SU-DHL-6 (cell line): Measurements from ENCODE around the gene GNAQ.

Experiments used
- EZH2phosphoT487 ChIP-seq: fragments of 200-600 bp; sonication (generic), shearing (Covaris generic); conservative IDR thresholded peaks from 2 replicates; pipeline ENCODE4 v1.6.1; 2018; ENCODE audit warnings: mild to moderate bottlenecking, antibody characterized with exemption, low read length, moderate library complexity, mixed read lengths
- TF ChIP-seq, protein P1 (sequence below): fragments of 200-600 bp; sonication (generic); IDR thresholded peaks from one replicate; pipeline ENCODE4 v1.5.1; 2017; ENCODE audit warnings: antibody characterized with exemption, mild to moderate bottlenecking, low read length, moderate library complexity; ENCODE audit not compliant: insufficient read depth, poor library complexity, severe bottlenecking

DNA sequence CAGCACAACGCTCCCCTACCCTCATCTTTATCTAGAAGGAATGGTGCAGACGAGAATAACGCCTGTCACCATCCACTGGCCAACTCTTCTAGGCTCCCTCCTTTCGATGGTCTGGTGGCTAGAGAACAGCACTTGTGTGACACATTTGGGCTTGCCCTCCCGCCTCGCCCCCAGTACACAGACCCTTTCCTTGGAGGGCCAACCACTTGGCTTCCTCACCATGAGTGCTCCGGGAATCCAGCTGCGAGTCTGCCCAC is 1.4 kb downstream of the GNAQ start:
- TF ChIP-seq, protein P1, sequence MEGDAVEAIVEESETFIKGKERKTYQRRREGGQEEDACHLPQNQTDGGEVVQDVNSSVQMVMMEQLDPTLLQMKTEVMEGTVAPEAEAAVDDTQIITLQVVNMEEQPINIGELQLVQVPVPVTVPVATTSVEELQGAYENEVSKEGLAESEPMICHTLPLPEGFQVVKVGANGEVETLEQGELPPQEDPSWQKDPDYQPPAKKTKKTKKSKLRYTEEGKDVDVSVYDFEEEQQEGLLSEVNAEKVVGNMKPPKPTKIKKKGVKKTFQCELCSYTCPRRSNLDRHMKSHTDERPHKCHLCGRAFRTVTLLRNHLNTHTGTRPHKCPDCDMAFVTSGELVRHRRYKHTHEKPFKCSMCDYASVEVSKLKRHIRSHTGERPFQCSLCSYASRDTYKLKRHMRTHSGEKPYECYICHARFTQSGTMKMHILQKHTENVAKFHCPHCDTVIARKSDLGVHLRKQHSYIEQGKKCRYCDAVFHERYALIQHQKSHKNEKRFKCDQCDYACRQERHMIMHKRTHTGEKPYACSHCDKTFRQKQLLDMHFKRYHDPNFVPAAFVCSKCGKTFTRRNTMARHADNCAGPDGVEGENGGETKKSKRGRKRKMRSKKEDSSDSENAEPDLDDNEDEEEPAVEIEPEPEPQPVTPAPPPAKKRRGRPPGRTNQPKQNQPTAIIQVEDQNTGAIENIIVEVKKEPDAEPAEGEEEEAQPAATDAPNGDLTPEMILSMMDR = no peak
- no peak for TF ChIP-seq EZH2phosphoT487
